ENCODE data around the gene MAP2.
"Not testable (repeated sequence)": the region's sequence is repeated elsewhere in the genome, so short reads cannot be mapped to it uniquely, and the experiment has no call there.

Gene MAP2

GRCh38 chr2:209492296-209492695, 68.4 kb downstream of the MAP2 start:
- not testable (repeated sequence) for FAIRE-seq

GRCh38 chr2:209495068-209495620, 71.3 kb downstream of the MAP2 start:
- FAIRE-seq, result not testable (repeated sequence)

GRCh38 chr2:209495855-209496585, 72.2 kb downstream of the MAP2 start:
- no peak for FAIRE-seq

- FAIRE-seq, result no peak
Measured at GRCh38 chr2:209496586-209496982, 72.7 kb downstream of the MAP2 start.

- no peak for FAIRE-seq
Measured at GRCh38 chr2:209498614-209499013, 74.8 kb downstream of the MAP2 start.

GRCh38 chr2:209499069-209499468, 75.2 kb downstream of the MAP2 start:
- FAIRE-seq, result no peak

- no peak for FAIRE-seq
Measured at GRCh38 chr2:209501579-209501978, 77.7 kb downstream of the MAP2 start.

GRCh38 chr2:209505410-209505809, 81.6 kb downstream of the MAP2 start:
- FAIRE-seq, result no peak

- no peak for FAIRE-seq
Measured at GRCh38 chr2:209508255-209508654, 84.4 kb downstream of the MAP2 start.

GRCh38 chr2:209511637-209512036, 87.8 kb downstream of the MAP2 start:
- FAIRE-seq, result no peak

GRCh38 chr2:209512971-209513370, 89.1 kb downstream of the MAP2 start:
- no peak for FAIRE-seq

- no peak for FAIRE-seq
Measured at GRCh38 chr2:209517436-209517835, 93.6 kb downstream of the MAP2 start.

- FAIRE-seq, result no peak
Measured at GRCh38 chr2:209519271-209519670, 95.4 kb downstream of the MAP2 start.

GRCh38 chr2:209519906-209520305, 96.1 kb downstream of the MAP2 start:
- FAIRE-seq, result no peak

GRCh38 chr2:209523041-209523740, 99.3 kb downstream of the MAP2 start:
- FAIRE-seq, result no peak

- no peak for FAIRE-seq
Measured at GRCh38 chr2:209523867-209524266, 100.0 kb downstream of the MAP2 start.

- FAIRE-seq, result no peak
Measured at GRCh38 chr2:209525331-209525730, 101.5 kb downstream of the MAP2 start.

- no peak for FAIRE-seq
Measured at GRCh38 chr2:209525834-209526281, 102.0 kb downstream of the MAP2 start.

- FAIRE-seq, result no peak
Measured at GRCh38 chr2:209526561-209526960, 102.7 kb downstream of the MAP2 start.

- FAIRE-seq, result no peak
Measured at GRCh38 chr2:209529579-209529978, 105.7 kb downstream of the MAP2 start.

- no peak for FAIRE-seq
Measured at GRCh38 chr2:209532321-209532720, 108.5 kb downstream of the MAP2 start.

- FAIRE-seq, result no peak
Measured at GRCh38 chr2:209533391-209533790, 109.5 kb downstream of the MAP2 start.

- FAIRE-seq, result no peak
Measured at GRCh38 chr2:209534228-209534627, 110.4 kb downstream of the MAP2 start.

GRCh38 chr2:209536363-209536762, 112.5 kb downstream of the MAP2 start:
- no peak for FAIRE-seq

Data from A204.1 (cell line).